NCI-H2227 (cell line): ENCODE data around the gene CDH5.
"Not testable (repeated sequence)": the region's sequence is repeated elsewhere in the genome, so short reads cannot be mapped to it uniquely, and the experiment has no call there.

Experiments used
- DNase-seq: peaks from one replicate; lab custom pipeline; 2025; ENCODE audit not compliant: unreplicated experiment; lab: John Stamatoyannopoulos, UW

The CDH5 gene

GRCh38 chr16:66434619-66435430, 68.3 kb downstream of the CDH5 start:
- DNase-seq: no peak

- no peak for DNase-seq
Observed at GRCh38 chr16:66435896-66436295, 69.4 kb downstream of the CDH5 start.

GRCh38 chr16:66437391-66437945, 71.0 kb downstream of the CDH5 start:
- no peak for DNase-seq

GRCh38 chr16:66438536-66438935, 72.0 kb downstream of the CDH5 start:
- DNase-seq: no peak

- DNase-seq: no peak
Observed at GRCh38 chr16:66439051-66439730, 72.7 kb downstream of the CDH5 start.

GRCh38 chr16:66440271-66440802, 73.8 kb downstream of the CDH5 start:
- no peak for DNase-seq

- DNase-seq: no peak
Observed at GRCh38 chr16:66440970-66441369, 74.5 kb downstream of the CDH5 start.

- no peak for DNase-seq
Observed at GRCh38 chr16:66441586-66442375, 75.3 kb downstream of the CDH5 start.

- no peak for DNase-seq
Observed at GRCh38 chr16:66442502-66443268, 76.2 kb downstream of the CDH5 start.

- DNase-seq: no peak
Observed at GRCh38 chr16:66443269-66443652, 76.8 kb downstream of the CDH5 start.

- DNase-seq: no peak
Observed at GRCh38 chr16:66444049-66444481, 77.6 kb downstream of the CDH5 start.

- DNase-seq: no peak
Observed at GRCh38 chr16:66446737-66447136, 80.2 kb downstream of the CDH5 start.

- no peak for DNase-seq
Observed at GRCh38 chr16:66447491-66447890, 81.0 kb downstream of the CDH5 start.

GRCh38 chr16:66451548-66451947, 85.1 kb downstream of the CDH5 start:
- no peak for DNase-seq

- not testable (repeated sequence) for DNase-seq
Observed at GRCh38 chr16:66453230-66453629, 86.7 kb downstream of the CDH5 start.
